Astrocyte (in vitro differentiated cells and primary cell): ENCODE results near the gene FXYD7.

Experiments
- CTCF ChIP-seq: IDR thresholded peaks from 2 replicates; pipeline ENCODE4 v1.5.1; 2011; ENCODE audit warnings: low read depth, mild to moderate bottlenecking, inconsistent platforms, low read length, moderate library complexity; ENCODE audit not compliant: insufficient read depth
- EZH2 ChIP-seq: IDR thresholded peaks from 2 replicates; pipeline ENCODE4 v1.6.1; 2012; ENCODE audit warnings: mild to moderate bottlenecking, low read length, inconsistent platforms; ENCODE audit not compliant: insufficient read depth

GRCh38 chr19:35164418-35164817, 21.4 kb downstream of the FXYD7 start:
- TF ChIP-seq CTCF (no peak), EZH2 (no peak)
